ENCODE data around the gene DNAI1. TPM values are rescaled to one million over a fixed set of nuclear protein-coding genes. Genes with fewer than 3 reads are reported as not detected.

The DNAI1 gene
- polyA plus RNA-seq, 1 donor (not counting 4 experiments of a cell fraction or from before 2014, with no cell fraction given), result 0.08 TPM

- no peak overlapping the region for H2AFZ ChIP-seq (ENCODE audit: control insufficient read depth, low read length)
- no peaks in the 10 kb centered on the region for H3K36me3 ChIP-seq (ENCODE audit: control insufficient read depth in 2 of 2, extremely low read depth in 1 of 2, insufficient read depth in 2 of 2, low read length in 2 of 2)
- no peak overlapping the region for H3K4me3 ChIP-seq (ENCODE audit: control insufficient read depth in 2 of 3, extremely low read depth in 1 of 3, insufficient read depth in 2 of 3, low read depth in 1 of 3, low read length in 3 of 3)
- dilution Hi-C loops (cut with MboI; ENCODE audit: extremely low pct_ligation_motif_present, low sequenced_read_pairs), result no loop called here
- H3K4me1 ChIP-seq (ENCODE audit: control insufficient read depth, extremely low read depth, insufficient read depth, low read length), result peaks cover 8% of the 10 kb centered on the region
- no peaks in the 10 kb centered on the region for H3K9me3 ChIP-seq (ENCODE audit: control insufficient read depth, low read depth, low read length)
- H3K9ac ChIP-seq (ENCODE audit: control insufficient read depth, extremely low read depth, insufficient read depth, low read length), result no peak overlapping the region
- no peak for DNase-seq (ENCODE audit: low read depth, low spot score)
- peaks cover 15% of the 10 kb centered on the region for H3K27me3 ChIP-seq (ENCODE audit: control insufficient read depth, extremely low read depth, insufficient read depth, low read length)
- FAIRE-seq, result no peak
- H3K79me2 ChIP-seq (ENCODE audit: control insufficient read depth, insufficient read depth, low read length), result no peaks in the 10 kb centered on the region
- no peaks in the 10 kb centered on the region for H3K9me1 ChIP-seq (ENCODE audit: control insufficient read depth, extremely low read depth, insufficient read depth, low read length)
- no peak overlapping the region for H3K4me2 ChIP-seq (ENCODE audit: control insufficient read depth, extremely low read depth, insufficient read depth, low read depth, low read length)
- H4K20me1 ChIP-seq (ENCODE audit: control insufficient read depth, extremely low read depth, insufficient read depth, low read length), result peaks cover 6% of the 10 kb centered on the region
- H3K27ac ChIP-seq (ENCODE audit: control insufficient read depth, insufficient read depth, low read length), result no peak overlapping the region
- TF ChIP-seq CTCF (optimal IDR thresholded peaks at IDR 0.05 in 1 of 3, IDR thresholded peaks at IDR 0.05 in 1 of 3, conservative IDR thresholded peaks at IDR 0.05 in 1 of 3; ENCODE audit: extremely low read depth in 1 of 3, insufficient read depth in 2 of 3, low read length in 3 of 3), result no peak
- no peak for TF ChIP-seq EZH2 (IDR thresholded peaks at IDR 0.05; ENCODE audit: low read length)
Observed at GRCh38 chr9:34545497-34545896, 86.9 kb downstream of the DNAI1 start.

- Histone ChIP-seq H3K27me3 (ENCODE audit: control insufficient read depth, extremely low read depth, insufficient read depth, low read length) (peaks cover 15% of the 10 kb centered on the region), H3K9me1 (ENCODE audit: control insufficient read depth, extremely low read depth, insufficient read depth, low read length) (no peaks in the 10 kb centered on the region), H3K9me3 (ENCODE audit: control insufficient read depth, low read depth, low read length) (no peaks in the 10 kb centered on the region), H2AFZ (ENCODE audit: control insufficient read depth, low read length) (no peak overlapping the region), H4K20me1 (ENCODE audit: control insufficient read depth, extremely low read depth, insufficient read depth, low read length) (peaks cover 6% of the 10 kb centered on the region), H3K79me2 (ENCODE audit: control insufficient read depth, insufficient read depth, low read length) (no peaks in the 10 kb centered on the region), H3K9ac (ENCODE audit: control insufficient read depth, extremely low read depth, insufficient read depth, low read length) (no peak overlapping the region), H3K27ac (ENCODE audit: control insufficient read depth, insufficient read depth, low read length) (no peak overlapping the region), H3K4me3 (ENCODE audit: control insufficient read depth in 2 of 3, extremely low read depth in 1 of 3, insufficient read depth in 2 of 3, low read depth in 1 of 3, low read length in 3 of 3) (no peak overlapping the region), H3K4me1 (ENCODE audit: control insufficient read depth, extremely low read depth, insufficient read depth, low read length) (peaks cover under 1% of the 10 kb centered on the region), H3K4me2 (ENCODE audit: control insufficient read depth, extremely low read depth, insufficient read depth, low read depth, low read length) (no peak overlapping the region), H3K36me3 (ENCODE audit: control insufficient read depth in 2 of 2, extremely low read depth in 1 of 2, insufficient read depth in 2 of 2, low read length in 2 of 2) (no peaks in the 10 kb centered on the region)
- dilution Hi-C loops (cut with MboI; ENCODE audit: extremely low pct_ligation_motif_present, low sequenced_read_pairs), result no loop called here
- TF ChIP-seq CTCF (optimal IDR thresholded peaks at IDR 0.05 in 1 of 3, IDR thresholded peaks at IDR 0.05 in 1 of 3, conservative IDR thresholded peaks at IDR 0.05 in 1 of 3; ENCODE audit: extremely low read depth in 1 of 3, insufficient read depth in 2 of 3, low read length in 3 of 3), result no peak
- TF ChIP-seq EZH2 (IDR thresholded peaks at IDR 0.05; ENCODE audit: low read length), result no peak
- no peak for FAIRE-seq
- no peak for DNase-seq (ENCODE audit: low read depth, low spot score)
Observed at GRCh38 chr9:34546102-34546833, 87.7 kb downstream of the DNAI1 start.
